GM18519 (cell line): ENCODE results near the gene DARS1.

Source experiments
- ATAC-seq: cut with Tn5 transposase; IDR thresholded peaks from one replicate; pipeline ENCODE4 v1.9.1; 2021; ENCODE audit warnings: mild to moderate bottlenecking, moderate library complexity; ENCODE audit not compliant: unreplicated experiment, low FRiP score

The DARS1 gene

GRCh38 chr2:135948642-135949355 is 36.6 kb downstream of the DARS1 start:
- peak; percentile 88 for ATAC-seq

GRCh38 chr2:135948141-135948540 is 37.3 kb downstream of the DARS1 start:
- ATAC-seq: no peak

DNA sequence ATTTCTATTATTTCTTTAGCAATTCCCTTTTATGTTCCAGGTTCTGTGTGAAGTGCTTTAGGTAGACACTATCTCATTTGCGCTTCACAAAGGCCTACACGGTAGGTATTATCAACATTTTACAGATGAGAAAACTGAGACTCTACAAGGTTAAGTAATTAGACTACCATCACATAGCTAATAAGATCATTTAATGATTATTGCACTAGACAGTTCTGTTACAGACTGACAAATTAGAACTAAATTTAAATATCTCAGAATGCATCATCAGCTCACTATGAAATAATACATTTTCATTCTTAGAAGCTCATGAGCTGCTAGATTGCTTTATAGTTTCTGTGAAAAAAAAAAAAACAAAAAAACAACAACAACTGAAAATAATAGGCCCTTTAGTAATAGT is 37.9 kb downstream of the DARS1 start:
- no peak for ATAC-seq

DNA sequence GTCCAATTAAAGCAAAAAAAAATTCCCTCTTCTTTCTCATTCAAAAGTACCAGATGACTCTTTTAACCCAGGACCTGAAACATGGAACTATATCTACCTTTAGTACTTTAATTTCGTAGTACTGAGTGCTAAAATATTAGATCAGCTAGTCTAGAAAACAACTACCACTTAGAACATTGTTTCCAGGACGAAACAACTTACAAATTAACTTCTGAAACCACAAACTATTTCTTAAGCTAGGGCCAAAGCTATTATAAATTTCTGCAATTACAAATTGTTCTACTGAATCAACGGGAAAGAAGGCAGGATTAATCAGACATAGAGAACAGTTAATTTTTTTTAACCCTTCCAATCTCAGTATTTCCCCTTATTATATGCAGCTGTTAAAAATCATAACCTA is 39.9 kb downstream of the DARS1 start:
- ATAC-seq: no peak

DNA sequence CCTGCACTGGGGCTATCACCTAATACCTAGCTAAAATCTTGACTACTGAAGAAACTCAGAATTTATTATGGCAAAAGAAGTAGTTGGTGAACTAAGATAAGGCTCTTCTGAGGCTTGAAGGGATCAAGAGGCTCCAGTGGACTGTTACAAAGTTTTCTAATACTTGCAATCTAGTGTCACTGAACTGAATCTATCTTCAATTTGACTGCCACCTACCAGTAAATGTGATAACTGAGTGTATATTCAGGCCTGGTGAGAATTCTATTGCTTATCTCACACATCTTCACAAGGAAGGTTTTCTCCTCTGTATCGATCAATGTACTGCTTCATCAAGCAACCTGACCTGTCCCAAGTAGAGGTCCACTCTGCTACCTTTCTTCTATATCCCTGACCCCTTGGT is 40.8 kb downstream of the DARS1 start:
- no peak for ATAC-seq

DNA sequence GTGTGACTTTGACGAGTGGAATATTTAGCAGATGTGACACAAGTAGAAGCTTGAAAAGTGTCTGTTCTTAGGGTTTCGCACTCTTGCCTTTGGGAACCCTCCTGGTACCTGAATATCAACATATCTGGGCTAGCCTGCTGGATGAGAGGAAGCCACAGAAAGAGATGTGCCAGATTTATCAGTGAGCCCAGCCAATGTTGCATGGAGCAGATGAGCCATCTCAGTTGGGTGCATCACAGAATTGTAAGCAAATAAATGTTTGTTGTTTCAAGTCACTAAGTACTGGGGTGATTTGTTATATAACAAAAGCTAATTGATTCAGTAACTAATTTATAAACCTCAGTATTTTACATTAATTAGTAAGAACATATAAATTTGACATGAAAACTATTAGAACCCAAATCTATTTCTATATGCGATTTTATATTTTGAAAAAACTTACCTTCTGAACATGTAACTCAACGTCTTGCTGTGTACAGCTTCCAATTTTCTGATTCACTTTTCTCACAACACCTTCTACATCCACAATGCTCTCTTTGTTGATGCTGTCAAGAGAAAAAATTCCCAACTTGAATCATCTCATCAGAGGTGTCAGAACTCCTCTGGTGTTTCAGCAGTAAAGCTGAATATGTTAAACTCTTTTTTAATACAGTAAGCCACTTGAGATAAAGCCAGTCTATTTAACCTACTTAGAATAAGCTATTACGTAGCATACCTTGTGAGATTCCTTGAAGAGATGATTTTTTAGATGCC is 42.3 kb downstream of the DARS1 start:
- ATAC-seq: no peak

DNA sequence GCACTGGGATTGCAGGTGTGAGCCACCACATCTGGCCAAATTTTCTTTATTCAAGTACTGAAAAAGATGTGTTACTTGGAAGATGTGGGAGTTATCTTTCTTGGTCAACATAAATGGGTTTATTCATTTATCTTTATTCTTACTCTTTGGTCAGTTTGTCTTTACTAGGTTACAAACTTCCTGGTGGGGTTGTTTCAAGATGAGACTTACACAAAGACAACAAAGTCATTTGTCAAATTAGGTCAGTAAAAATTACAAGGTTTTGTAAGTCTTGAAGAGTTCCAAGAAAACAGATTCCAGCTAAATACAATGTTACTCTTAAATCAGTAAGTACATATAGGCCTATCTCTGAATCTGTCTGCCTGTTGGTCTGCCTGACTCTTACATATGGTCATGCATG is 48.9 kb downstream of the DARS1 start:
- no peak for ATAC-seq

DNA sequence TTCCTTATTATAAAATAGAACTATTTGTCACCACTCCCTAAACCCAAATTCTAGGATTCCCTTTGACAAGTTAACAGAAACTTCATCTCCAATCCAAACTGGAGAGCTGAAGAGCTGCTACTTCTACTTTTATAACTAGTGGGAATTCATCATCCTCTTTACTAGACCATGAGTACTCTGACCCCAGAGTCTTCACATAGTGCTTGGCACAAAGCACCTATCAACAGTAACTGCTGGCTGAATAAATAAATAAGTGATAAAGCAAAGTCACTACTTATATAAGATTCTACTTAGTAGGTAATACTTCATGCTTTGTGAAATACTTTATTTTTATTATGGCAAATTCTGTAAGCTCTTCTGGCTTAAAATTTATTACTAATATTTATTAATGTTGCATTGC is 49.5 kb downstream of the DARS1 start:
- no peak for ATAC-seq

DNA sequence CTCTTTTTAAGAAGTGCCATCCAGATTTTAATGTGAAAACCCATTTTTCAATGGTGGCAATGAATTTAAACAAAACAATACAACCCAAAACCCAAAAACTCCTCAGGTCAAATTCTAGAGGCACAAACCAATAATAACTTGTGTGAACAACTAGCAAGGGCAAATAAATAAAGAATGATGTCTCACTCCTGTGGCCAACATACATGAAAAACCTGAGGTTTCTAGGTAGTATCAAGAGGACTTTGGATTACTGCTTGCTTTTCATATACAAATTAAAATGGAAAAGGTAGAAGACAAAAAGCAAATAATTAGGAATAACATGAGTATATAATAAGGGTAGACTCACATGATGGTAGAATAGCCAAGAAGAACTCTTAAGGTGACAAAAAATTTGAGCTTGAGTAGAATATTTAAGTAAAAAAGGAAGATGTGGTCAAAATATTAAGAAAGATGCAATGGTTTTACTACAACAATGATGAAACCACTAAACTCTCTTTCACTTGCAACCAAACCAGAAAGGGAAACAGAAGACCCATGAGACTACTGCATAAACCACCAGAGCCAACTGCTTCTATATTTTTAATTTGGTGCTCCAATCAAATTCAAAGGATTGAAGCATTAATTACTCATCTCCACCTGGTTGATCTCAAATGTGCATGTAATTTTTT is 53.5 kb downstream of the DARS1 start:
- peak; percentile 75 for ATAC-seq

- no peak for ATAC-seq
Measured at GRCh38 chr2:135926605-135927004, 58.8 kb downstream of the DARS1 start.

DNA sequence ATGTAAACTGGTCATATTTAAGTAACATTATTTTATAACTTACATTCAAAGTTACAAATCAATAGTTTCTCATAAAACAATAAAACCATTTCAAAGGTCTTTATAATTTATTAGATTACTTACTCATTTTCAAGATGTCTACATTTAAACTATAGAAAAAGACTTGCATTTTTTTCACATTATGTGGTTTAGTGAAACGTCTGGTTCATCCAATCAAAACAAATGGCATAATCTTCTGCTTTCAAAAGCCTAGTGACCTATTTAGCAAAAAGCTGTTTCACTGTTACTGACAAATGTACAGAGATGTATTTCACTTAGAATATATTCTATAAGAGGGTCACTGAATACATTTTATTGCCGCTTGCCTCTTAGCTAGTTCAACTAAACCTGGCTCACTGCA is 59.9 kb downstream of the DARS1 start:
- ATAC-seq: no peak

DNA sequence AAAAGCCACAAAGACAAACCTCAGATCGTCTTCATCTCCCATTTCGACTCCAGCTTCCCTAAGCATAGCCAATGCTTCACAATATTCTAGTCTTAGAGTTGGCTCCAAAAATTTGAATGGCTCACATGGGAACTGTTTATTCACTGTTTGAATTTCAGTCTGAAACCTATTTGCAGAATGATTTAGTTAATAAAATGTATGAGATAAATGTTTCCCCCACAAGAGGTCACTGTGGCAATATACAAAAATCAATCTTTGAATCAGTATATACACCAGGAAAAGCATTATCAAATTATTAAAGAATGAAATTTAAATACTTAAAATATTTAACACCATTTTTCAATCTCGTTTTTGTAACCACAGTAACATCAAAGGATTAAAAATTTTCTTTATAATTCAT is 69.2 kb downstream of the DARS1 start:
- ATAC-seq: no peak

- ATAC-seq: no peak
Measured at GRCh38 chr2:135914485-135914884, 70.9 kb downstream of the DARS1 start.

- no peak for ATAC-seq
Measured at GRCh38 chr2:135913727-135914365, 71.6 kb downstream of the DARS1 start.

GRCh38 chr2:135909976-135910375 is 75.5 kb downstream of the DARS1 start:
- ATAC-seq: no peak

DNA sequence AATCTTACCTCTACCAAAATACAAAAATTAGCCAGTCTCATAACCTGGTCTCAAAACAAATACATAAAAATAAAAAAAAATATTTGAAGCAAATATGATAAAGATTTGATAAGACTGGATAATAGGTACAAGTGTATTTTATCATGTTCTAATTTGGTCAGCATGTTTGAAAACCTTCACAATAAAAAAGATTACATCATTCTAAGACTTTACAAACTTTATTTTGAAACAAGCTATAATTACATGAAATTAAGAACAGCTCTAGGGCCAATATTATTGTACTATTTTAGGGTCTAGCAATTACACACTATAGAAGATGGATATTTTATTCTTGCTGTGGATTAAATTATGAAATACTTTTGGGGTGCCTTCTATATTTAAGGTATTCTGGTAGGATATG is 79.7 kb downstream of the DARS1 start:
- ATAC-seq: no peak

DNA sequence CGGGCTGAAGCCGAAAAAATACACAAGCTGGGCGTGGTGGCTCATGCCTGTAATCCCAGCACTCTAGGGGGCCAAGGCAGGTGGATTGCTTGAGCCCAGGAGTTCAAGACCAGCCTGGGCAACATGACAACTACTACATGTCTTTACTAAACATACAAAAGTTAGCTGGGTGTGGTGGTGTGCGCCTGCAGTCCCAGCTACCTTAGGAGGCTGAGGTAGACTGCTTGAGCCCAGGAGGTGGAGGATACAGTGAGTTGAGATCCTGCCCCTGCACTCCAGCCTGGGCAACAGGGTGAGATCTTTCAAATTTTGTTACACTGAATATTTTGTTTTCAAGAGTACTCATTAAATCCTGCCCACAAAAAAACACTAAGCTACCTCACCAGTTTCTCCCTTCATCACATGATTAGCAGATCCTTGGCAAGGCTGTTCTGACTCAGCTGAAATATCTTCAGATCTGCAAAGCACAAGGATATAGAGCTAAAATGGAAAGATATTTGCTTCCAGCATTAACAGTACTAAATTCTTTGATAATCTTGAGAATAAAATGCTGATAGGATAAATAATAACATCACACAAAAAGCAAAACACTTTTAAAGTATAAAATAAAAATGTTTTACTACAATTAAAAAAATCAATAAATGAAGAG is 81.0 kb downstream of the DARS1 start:
- no peak for ATAC-seq

DNA sequence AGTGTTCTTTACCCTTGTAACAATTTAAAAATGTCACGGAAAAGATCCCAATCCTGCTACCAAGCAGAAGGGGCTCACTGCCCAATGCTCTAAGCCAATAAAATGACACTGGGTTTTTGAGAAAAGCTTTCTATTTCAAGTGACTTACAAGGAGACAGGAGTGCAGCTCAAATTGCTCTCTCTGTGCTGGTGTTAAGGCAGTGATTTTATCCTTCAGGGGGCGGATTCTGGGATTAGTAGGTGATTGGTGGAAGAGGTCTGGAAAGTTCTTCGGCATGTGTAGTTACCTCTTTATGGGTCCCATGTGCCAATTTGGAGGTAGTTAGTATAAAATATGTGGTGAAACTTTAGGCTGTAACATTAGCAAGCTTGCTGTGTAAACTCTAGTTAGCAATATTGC is 81.8 kb downstream of the DARS1 start:
- no peak for ATAC-seq

- no peak for ATAC-seq
Measured at GRCh38 chr2:135899567-135899966, 85.9 kb downstream of the DARS1 start.

GRCh38 chr2:135898234-135898786 is 87.1 kb downstream of the DARS1 start:
- ATAC-seq: no peak
